Endothelial cell (in vitro differentiated cells): ENCODE data around the gene VAPA. TPM values are rescaled to one million over a fixed set of nuclear protein-coding genes. Genes with fewer than 3 reads are reported as not detected.
A peak's percentile ranks its signal among the peaks of the same experiment; 100 is the strongest.

Experiments used
- DNase-seq: peaks from one replicate; pipeline ENCODE4 v3.0.0; 2021; ENCODE audit warnings: low spot score
- H3K27ac Mint-ChIP-seq: one replicate; pipeline ENCODE4 v1.8.0; 2021; ENCODE audit warnings: mixed read lengths, inconsistent platforms; ENCODE audit not compliant: unreplicated experiment
- H3K27me3 Mint-ChIP-seq: one replicate; pipeline ENCODE4 v1.8.0; 2021; ENCODE audit warnings: mild to moderate bottlenecking, moderate library complexity, mixed read lengths, inconsistent platforms; ENCODE audit not compliant: unreplicated experiment
- H3K36me3 Mint-ChIP-seq: one replicate; pipeline ENCODE4 v1.8.0; 2021; ENCODE audit warnings: mild to moderate bottlenecking, low read depth, mixed read lengths, inconsistent platforms; ENCODE audit not compliant: unreplicated experiment
- H3K4me1 Mint-ChIP-seq: one replicate; pipeline ENCODE4 v1.8.0; 2021; ENCODE audit warnings: mild to moderate bottlenecking, mixed read lengths, inconsistent platforms; ENCODE audit not compliant: unreplicated experiment
- H3K4me3 Mint-ChIP-seq: one replicate; pipeline ENCODE4 v1.8.0; 2021; ENCODE audit warnings: mild to moderate bottlenecking, mixed read lengths, inconsistent platforms; ENCODE audit not compliant: unreplicated experiment
- H3K9me3 Mint-ChIP-seq: one replicate; pipeline ENCODE4 v1.8.0; 2021; ENCODE audit warnings: mixed read lengths, inconsistent platforms; ENCODE audit not compliant: unreplicated experiment
- CTCF ChIP-seq: fragments of 200-600 bp; sonication (generic); IDR thresholded peaks from one replicate; pipeline ENCODE4 v1.5.0; 2021; ENCODE audit warnings: antibody characterized with exemption; ENCODE audit not compliant: unreplicated experiment
- total RNA-seq: library from RNA; stranded (reverse); fragmentation: NEBNext Ultra II Directional; extraction: Animal tissue kit (Norgen Biotek cat#: 25700); gene quantifications from one replicate; pipeline ENCODE4 v1.2.1, GENCODE V29; 2021; ENCODE audit not compliant: unreplicated experiment

Gene VAPA
- total RNA-seq, 1 donor from 2014 or later: 180 TPM

- Mint-ChIP-seq H3K4me1 (peaks cover 29% of the 10 kb centered on the region), H3K4me3 (no peak overlapping the region), H3K36me3 (no peaks in the 10 kb centered on the region), H3K27me3 (no peaks in the 10 kb centered on the region), H3K27ac (peak overlapping the region; percentile 89), H3K9me3 (no peaks in the 10 kb centered on the region)
- TF ChIP-seq CTCF: no peak
- no peak for DNase-seq
These were observed 46.6 kb downstream of the VAPA start for GRCh38 chr18:9960258-9960904.

- no peak for DNase-seq
- H3K27ac Mint-ChIP-seq: peak overlapping the region; percentile 89
These were observed 47.2 kb downstream of the VAPA start for GRCh38 chr18:9961041-9961440.

GRCh38 chr18:9965711-9966624, 52.2 kb downstream of the VAPA start:
- Mint-ChIP-seq H3K36me3 (peaks cover 7% of the 10 kb centered on the region), H3K27ac (peak overlapping the region; percentile 66), H3K4me1 (peaks cover 56% of the 10 kb centered on the region), H3K4me3 (no peak overlapping the region), H3K27me3 (peaks cover 4% of the 10 kb centered on the region), H3K9me3 (no peaks in the 10 kb centered on the region)
- no peak for DNase-seq
- no peak for TF ChIP-seq CTCF

More at GRCh38 chr18:9961041-9961440, 47.2 kb downstream of the VAPA start:
- Mint-ChIP-seq H3K4me1 (peaks cover 35% of the 10 kb centered on the region), H3K36me3 (no peaks in the 10 kb centered on the region), H3K4me3 (no peak overlapping the region), H3K27me3 (no peaks in the 10 kb centered on the region), H3K9me3 (no peaks in the 10 kb centered on the region)
- TF ChIP-seq CTCF: no peak

GRCh38 chr18:9968081-9968848, 54.4 kb downstream of the VAPA start:
- H3K27me3 Mint-ChIP-seq: peaks cover 5% of the 10 kb centered on the region
- peak overlapping the region; percentile 93 for H3K27ac Mint-ChIP-seq
- peaks cover 7% of the 10 kb centered on the region for H3K36me3 Mint-ChIP-seq
- no peaks in the 10 kb centered on the region for H3K9me3 Mint-ChIP-seq
- peaks cover 57% of the 10 kb centered on the region for H3K4me1 Mint-ChIP-seq
- no peak for TF ChIP-seq CTCF
- DNase-seq: peak; percentile 31
- peak overlapping the region; percentile 53 for H3K4me3 Mint-ChIP-seq
